ENCODE results near the gene LINGO3. TPM values are rescaled to one million over a fixed set of nuclear protein-coding genes. Genes with fewer than 3 reads are reported as not detected.

The LINGO3 gene
- total and polyA plus RNA-seq, 2 of the 4 experiments (the other 2 are of a cell fraction), result not detected

GRCh38 chr19:2356036-2356646 is 48.2 kb upstream of the LINGO3 start:
- no peak overlapping the region for H3K23ac ChIP-seq (ENCODE audit: low read depth, low read length)
- no peaks in the 10 kb centered on the region for H3K79me1 ChIP-seq (ENCODE audit: low read depth in 1 of 2, low read length in 2 of 2)
- no peak overlapping the region for H2BK120ac ChIP-seq (ENCODE audit: low read depth, low read length)
- in situ Hi-C loops (cut with MboI; ENCODE audit: low sequenced_read_pairs), result no loop called here
- H2BK20ac ChIP-seq (ENCODE audit: low read depth, low read length), result no peak overlapping the region
- no peak for TF ChIP-seq FOS (IDR thresholded peaks at IDR 0.05; ENCODE audit: low read depth, low read length)
- no peak for DNase-seq
- H4K20me1 ChIP-seq (ENCODE audit: insufficient read depth, low read length), result no peaks in the 10 kb centered on the region
- dilution Hi-C loops (cut with HindIII; ENCODE audit: low sequenced_read_pairs, unreplicated experiment), result no loop called here
- no peak overlapping the region for H2BK15ac ChIP-seq (ENCODE audit: low read depth, low read length)
- POLR2A ChIA-PET (ENCODE audit: unreplicated experiment), result no interaction called here
- no peak overlapping the region for H4K5ac ChIP-seq (ENCODE audit: low read depth, low read length)
- no peak; the same call in 1 of the 2 replicates for ATAC-seq (ENCODE audit: low read depth)
- H3K4me2 ChIP-seq (ENCODE audit: low read depth, low read length), result no peak overlapping the region
- H3K4ac ChIP-seq (ENCODE audit: low read depth, low read length), result no peak overlapping the region
- no peak overlapping the region for H3K56ac ChIP-seq (ENCODE audit: extremely low read depth, insufficient read depth, low read length)
- peak overlapping the region; percentile 49 for H2AFZ ChIP-seq (replicated peaks; ENCODE audit: low read length, poor library complexity)
- no TSS peak for BruUV-seq (replicated peaks)
- no peaks in the 10 kb centered on the region for H3K9me1 ChIP-seq (ENCODE audit: insufficient read depth, low read length)
- no peak overlapping the region for H3K27ac ChIP-seq (ENCODE audit: insufficient read depth, low read length)
- 79% methylated on average over 11 of the region's 21 CpGs; no CpG with 5 or more reads in 1 of the 2 experiments for WGBS, 2 experiments (ENCODE audit: extremely low coverage in 2 of 2, insufficient read length in 1 of 2)
- H3K18ac ChIP-seq (ENCODE audit: low read depth, low read length), result no peak overlapping the region
- no peak overlapping the region for H4K8ac ChIP-seq (ENCODE audit: low read depth in 2 of 2, low read length in 2 of 2)
- H3K9ac ChIP-seq (ENCODE audit: low read depth, low read length), result no peak overlapping the region
- H2AK9ac ChIP-seq (replicated peaks; ENCODE audit: low read depth, low read length, poor library complexity), result peak overlapping the region; percentile 24
- H3K9me3 ChIP-seq (ENCODE audit: control insufficient read depth, insufficient read depth, low read length), result no peaks in the 10 kb centered on the region
- H3K27me3 ChIP-seq (ENCODE audit: control insufficient read depth, insufficient read depth, low read length), result peaks cover 20% of the 10 kb centered on the region
- H3K4me1 ChIP-seq (ENCODE audit: control insufficient read depth, insufficient read depth, low read length), result no peaks in the 10 kb centered on the region
- H2AK5ac ChIP-seq (ENCODE audit: low read depth, low read length), result no peak overlapping the region
- CTCF ChIA-PET, result no interaction called here
- peaks cover 14% of the 10 kb centered on the region; the same call in 1 of the 2 replicates for H3K36me3 ChIP-seq (ENCODE audit: control insufficient read depth, insufficient read depth, low read length)
- H3K14ac ChIP-seq (replicated peaks; ENCODE audit: low read depth, low read length), result no peak overlapping the region
- intact Hi-C loops (cut with micrococcal nuclease), result no loop called here
- no peak overlapping the region for H3K4me3 ChIP-seq (ENCODE audit: insufficient read depth, low read depth, low read length)
- H2BK5ac ChIP-seq (ENCODE audit: low read depth, low read length, poor library complexity, severe bottlenecking), result no peak overlapping the region
- H4K91ac ChIP-seq (ENCODE audit: insufficient read depth, low read depth, low read length), result no peak overlapping the region
